Sciatic nerve (tissue), 2 donors: Measurements from ENCODE around the gene CRYGB. TPM values are rescaled to one million over a fixed set of nuclear protein-coding genes. Genes with fewer than 3 reads are reported as not detected.

Experiments
- ATAC-seq: fragments of 200-7000 bp; cut with Tn5 transposase; one replicate; pipeline ENCODE4 v1.9.1; 2020; ENCODE audit warnings: mild to moderate bottlenecking, moderate library complexity
- DNase-seq: peaks from one replicate; pipeline ENCODE4 v3.0.0-alpha.2; 2020; ENCODE audit warnings: low spot score
- intact Hi-C: fragments of 100-400 bp; cut with DNase I; formaldehyde crosslinking; loops from one replicate; pipeline ENCODE4 v1.14.2; 2022
- total RNA-seq: library from RNA; stranded (reverse); fragmentation: NEBNext Ultra II Directional; extraction: Animal tissue kit (Norgen Biotek cat#: 25700); gene quantifications from one replicate; pipeline ENCODE4 v1.2.1, GENCODE V29; 2021
- donor health status: DM: no; HTN: no; CAD: no.
- donor health status: DM: no; HTN: no; CAD: no.

The CRYGB gene
- total RNA-seq = not detected

GRCh38 chr2:208146006-208146405 lies at the start of gene CRYGB:
TSS of gene CRYGB (minus strand) at chr2:208146158. CDS start at chr2:208146120, 38 bp downstream.
- ATAC-seq = no peak
- intact Hi-C loops = no loop called here
- no peak for DNase-seq

GRCh38 chr2:208195531-208195930 lies 49.6 kb upstream of the CRYGB start:
- ATAC-seq (no peak), DNase-seq (no peak)
- intact Hi-C loops = no loop called here

- DNase-seq = no peak
- no peak for ATAC-seq
- intact Hi-C loops = no loop called here
Measured at GRCh38 chr2:208192611-208193236, 46.8 kb upstream of the CRYGB start.

- DNase-seq (no peak), ATAC-seq (no peak)
- intact Hi-C loops = no loop called here
Measured at GRCh38 chr2:208189810-208190503, 44.0 kb upstream of the CRYGB start, which contains the start of gene C2orf80. TSS of gene C2orf80 (minus strand) at chr2:208190030. CDS start at chr2:208186986, 3,044 bp downstream.

GRCh38 chr2:208189069-208189809 lies 43.3 kb upstream of the CRYGB start:
- intact Hi-C loops = no loop called here

GRCh38 chr2:208186893-208187292 lies 40.9 kb upstream of the CRYGB start:
- intact Hi-C loops = no loop called here
- no peak for ATAC-seq
- DNase-seq = no peak

More at GRCh38 chr2:208189069-208189809, 43.3 kb upstream of the CRYGB start:
- ATAC-seq = no peak
- DNase-seq = no peak

- DNase-seq = no peak
- intact Hi-C loops = no loop called here
- no peak for ATAC-seq
Measured at GRCh38 chr2:208186465-208186864, 40.5 kb upstream of the CRYGB start.

- DNase-seq (no peak), ATAC-seq (no peak)
- intact Hi-C loops = no loop called here
Measured at GRCh38 chr2:208183972-208184705, 38.2 kb upstream of the CRYGB start.

- intact Hi-C loops = no loop called here
- DNase-seq (no peak), ATAC-seq (no peak)
Measured at GRCh38 chr2:208183526-208183925, 37.6 kb upstream of the CRYGB start.

- ATAC-seq (no peak), DNase-seq (no peak)
- intact Hi-C loops = no loop called here
Measured at GRCh38 chr2:208182835-208183234, 36.9 kb upstream of the CRYGB start.

GRCh38 chr2:208179028-208179609 lies 33.2 kb upstream of the CRYGB start:
- DNase-seq (no peak), ATAC-seq (no peak)
- intact Hi-C loops = no loop called here

GRCh38 chr2:208175840-208176153 lies 29.8 kb upstream of the CRYGB start:
- DNase-seq = no peak
- intact Hi-C loops = no loop called here
- ATAC-seq = no peak

- DNase-seq (peak; percentile 86), ATAC-seq (peak; percentile 98)
- intact Hi-C loops = no loop called here
Measured at GRCh38 chr2:208175069-208175839, 29.3 kb upstream of the CRYGB start.

- DNase-seq = no peak
- intact Hi-C loops = no loop called here
- no peak for ATAC-seq
Measured at GRCh38 chr2:208174144-208174543, 28.2 kb upstream of the CRYGB start.

GRCh38 chr2:208172125-208172524 lies 26.2 kb upstream of the CRYGB start:
- DNase-seq (no peak), ATAC-seq (peak; percentile 58)
- intact Hi-C loops = no loop called here

GRCh38 chr2:208164951-208165755 lies 19.2 kb upstream of the CRYGB start:
- intact Hi-C loops = no loop called here
- no peak for ATAC-seq
- DNase-seq = no peak

- intact Hi-C loops = no loop called here
- DNase-seq (no peak), ATAC-seq (no peak)
Measured at GRCh38 chr2:208163489-208163888, 17.5 kb upstream of the CRYGB start, which contains the start of gene CRYGA. TSS of gene CRYGA (minus strand) at chr2:208163589. CDS start at chr2:208163556, 33 bp downstream.

- no peak for ATAC-seq
- intact Hi-C loops = no loop called here
- DNase-seq = no peak
Measured at GRCh38 chr2:208156439-208156838, 10.5 kb upstream of the CRYGB start.
